T-helper 2 cell (primary cell): ENCODE data around the gene DEAF1.

Experiments
- DNase-seq, 5 experiments: peaks; one replicate each; pipeline versions ENCODE4 v3.0.0 to v3.0.0-alpha.2; 2012 to 2022

The DEAF1 gene

DNA sequence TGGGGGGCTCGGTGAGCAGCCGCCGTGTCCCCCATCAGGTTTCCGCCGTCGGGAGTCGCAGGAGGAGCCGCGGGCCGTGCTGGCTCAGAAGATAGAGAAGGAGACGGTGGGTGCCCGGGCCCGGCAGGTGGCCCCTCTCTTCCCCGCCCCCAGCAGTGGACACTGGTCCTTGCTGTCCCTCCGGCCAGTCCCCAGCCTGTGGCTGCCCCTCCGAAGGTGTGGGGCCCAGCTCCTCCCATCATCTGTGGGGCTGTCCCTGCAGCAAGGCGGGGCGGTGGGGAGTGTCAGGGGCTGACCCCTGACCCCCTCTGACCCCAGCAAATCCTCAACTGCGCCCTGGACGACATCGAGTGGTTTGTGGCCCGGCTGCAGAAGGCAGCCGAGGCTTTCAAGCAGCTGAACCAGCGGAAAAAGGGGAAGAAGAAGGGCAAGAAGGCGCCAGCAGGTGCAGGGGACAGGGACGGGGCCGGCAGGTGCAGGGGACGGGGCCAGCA lies 26.3 kb upstream of the DEAF1 start:
- DNase-seq, result no peak

- peak in 2 of 5 experiments; percentile 32 to 59 for DNase-seq
These were observed 25.7 kb upstream of the DEAF1 start for GRCh38 chr11:720642-721246.

- DNase-seq, result no peak
These were observed 25.1 kb upstream of the DEAF1 start for GRCh38 chr11:720017-720641.

- no peak for DNase-seq
These were observed 24.4 kb upstream of the DEAF1 start for GRCh38 chr11:719214-720016.

DNA sequence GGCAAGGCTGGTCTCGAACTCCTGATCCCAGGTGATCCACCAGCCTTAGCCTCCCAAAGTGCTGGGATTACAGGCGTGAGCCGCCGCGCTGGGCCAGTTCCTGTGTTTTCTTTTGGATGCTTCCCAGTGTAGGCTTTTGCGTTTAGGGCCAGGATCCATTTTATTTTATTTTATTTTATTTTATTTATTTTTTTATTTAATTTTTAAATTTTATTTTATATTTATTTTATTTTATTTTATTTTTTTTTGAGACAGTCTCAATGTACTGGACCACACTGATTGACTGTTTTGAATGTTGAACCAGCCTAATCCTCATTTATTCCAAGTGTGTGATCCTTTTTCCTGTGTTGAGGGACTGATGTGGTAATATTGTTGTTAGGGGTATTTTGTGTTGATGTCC lies 19.4 kb upstream of the DEAF1 start:
- no peak for DNase-seq

DNA sequence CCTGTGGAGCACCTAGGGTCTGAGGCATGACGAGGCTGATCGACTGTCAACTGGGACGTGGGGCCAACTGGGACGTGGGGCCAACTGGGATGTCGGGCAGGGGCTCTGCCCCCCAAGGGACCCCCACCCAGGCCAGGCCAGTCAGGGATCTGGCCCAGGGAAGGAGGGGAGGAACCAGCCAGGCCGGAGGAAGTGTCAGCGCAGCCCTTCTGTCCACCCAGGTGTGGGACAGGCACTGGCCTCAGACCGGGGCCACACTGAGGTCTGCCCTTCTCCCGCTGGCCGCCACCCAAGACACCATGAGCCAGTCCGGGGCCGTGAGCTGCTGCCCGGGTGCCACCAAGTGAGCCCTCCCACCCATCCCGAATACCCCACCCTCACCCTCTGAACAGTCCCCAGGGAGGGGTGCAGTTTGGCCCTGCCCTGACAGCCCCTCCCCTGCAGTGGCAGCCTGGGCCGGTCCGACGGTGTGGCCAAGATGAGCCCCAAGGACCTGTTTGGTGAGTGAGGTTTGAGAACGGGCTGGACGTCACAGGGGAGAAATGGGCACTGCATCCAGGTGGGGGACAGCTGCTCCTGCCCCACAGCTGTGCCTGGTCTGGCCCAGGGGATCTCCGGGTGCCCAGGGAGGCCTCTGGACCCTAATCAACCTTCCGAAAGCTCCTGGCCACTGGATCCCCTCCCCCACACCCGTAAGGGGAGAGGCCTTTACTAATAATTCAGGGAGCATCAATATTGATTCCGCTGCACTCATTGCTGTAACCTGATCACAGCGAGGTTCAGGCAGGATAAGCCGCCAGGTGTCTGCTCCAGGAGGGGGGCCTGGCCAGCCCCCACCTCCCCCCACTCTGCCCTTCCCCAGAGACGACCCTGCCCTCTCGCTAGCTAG lies 14.3 kb upstream of the DEAF1 start:
- DNase-seq, result no peak

GRCh38 chr11:708511-708910 lies 13.5 kb upstream of the DEAF1 start:
- DNase-seq, result no peak

GRCh38 chr11:707817-708420 lies 12.9 kb upstream of the DEAF1 start:
- no peak for DNase-seq

DNA sequence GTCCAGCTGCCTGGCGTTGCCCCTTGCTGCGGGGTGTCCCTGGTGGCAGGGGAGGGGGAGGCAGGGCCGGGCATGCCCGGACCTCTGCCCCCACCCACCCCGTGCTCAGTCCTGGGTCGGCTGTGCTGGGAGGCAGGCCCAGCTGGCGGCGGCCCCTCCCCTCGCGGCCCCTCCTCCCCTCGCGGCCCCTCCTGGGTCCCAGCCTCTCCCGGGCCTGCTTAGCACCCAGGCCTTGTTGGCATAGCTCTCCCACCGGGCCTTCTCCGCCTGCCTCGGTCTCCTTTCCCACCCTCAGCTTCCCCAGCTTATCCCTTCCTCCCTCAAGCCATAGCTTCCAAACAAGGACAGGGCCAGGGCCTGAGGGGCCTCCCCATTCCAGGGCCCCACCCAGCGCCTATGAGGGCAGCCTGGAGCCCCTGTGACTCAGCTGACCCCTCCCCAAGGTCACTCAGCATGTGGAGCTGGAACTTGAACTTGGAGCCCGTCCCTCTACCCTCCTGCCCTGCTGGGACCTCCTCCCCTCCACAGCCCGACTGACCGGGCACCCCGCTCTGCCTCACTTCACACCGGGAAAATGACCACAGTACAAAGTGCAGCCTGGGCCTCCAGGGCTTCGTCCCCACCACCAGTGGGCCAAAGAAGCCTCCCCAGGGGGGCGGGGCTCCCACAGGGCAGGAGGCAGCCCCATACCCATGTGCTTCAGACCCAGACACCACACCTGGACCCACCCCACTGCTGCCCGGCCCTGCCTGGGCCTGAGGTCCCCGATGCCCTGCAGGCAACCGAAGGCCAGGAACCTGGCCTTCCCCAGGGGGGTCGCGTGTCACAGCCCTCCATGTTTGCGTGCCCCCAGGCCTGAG lies 12.2 kb upstream of the DEAF1 start:
- no peak for DNase-seq

DNA sequence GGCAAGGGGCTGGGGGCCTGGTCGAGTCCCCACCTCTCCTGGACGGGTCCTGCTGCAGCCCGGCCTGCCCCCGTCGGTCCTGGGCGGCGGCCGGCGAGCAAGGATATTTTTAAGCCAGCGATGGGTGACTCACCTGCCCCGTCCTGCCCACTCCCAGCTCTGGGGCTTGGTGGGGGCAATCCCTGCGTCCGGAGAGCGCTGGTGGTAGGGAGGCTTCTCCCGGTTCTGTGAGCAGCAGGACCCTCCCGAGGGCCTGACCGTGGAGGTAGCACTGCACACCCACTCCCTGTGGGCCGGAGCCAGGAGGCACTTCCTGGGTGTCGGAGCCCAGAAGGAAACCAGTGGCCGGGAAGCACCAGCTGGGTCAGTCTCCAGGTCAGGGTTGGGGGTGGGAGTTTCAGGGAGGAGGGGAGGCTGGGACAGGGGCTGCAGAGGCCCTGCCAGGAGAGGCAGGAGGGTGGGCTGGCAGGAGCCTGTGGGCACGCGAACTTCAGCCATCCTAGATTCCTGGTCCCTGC lies 11.5 kb upstream of the DEAF1 start:
- no peak for DNase-seq

- no peak for DNase-seq
These were observed 10.8 kb upstream of the DEAF1 start, which contains the start of gene EPS8L2 for GRCh38 chr11:705646-706438. Gene EPS8L2 (plus strand): TSS chr11:706231. CDS start chr11:709408, 3,177 bp downstream.

DNA sequence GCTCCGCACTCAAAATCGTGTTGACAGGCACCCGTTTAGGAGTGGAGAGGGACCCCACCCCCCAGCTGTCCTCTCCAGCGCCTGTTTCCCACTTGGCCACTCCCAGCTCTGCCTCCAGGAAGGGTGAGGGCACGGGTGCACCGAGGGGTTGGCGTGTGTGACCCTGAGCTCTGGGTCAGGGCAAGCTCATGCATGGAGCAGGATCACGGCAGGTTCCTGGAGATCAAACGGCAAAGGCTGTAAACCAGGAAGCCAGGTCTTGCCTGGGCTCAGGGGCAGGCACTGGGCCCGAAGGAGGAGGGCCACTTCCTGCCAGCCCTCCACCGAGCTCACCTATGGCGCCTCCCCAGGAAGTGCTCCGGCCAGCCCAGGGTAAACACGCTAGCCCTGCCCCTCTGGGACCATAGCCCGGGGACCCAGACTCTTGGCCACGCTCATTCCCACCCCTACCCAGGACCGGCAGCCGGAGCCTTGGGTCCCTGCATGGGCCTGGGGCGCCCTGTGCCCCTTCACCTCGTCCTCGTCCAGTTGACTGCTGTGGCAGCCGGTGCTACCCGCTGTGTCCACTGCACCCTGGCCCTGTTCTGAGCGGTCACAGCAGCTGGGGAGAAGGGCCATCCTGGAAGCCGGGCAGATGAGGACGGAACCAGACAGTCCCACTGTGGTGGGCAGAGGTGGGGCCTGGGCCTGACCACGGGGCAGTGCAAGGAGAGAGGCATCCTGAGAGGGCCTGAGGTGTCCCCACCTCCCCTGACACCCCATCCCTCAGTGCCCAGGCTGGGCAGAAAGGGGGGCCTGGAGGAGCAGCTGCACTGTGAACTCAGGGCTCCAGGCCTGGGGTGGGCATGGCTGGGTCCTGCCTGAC lies 10.0 kb upstream of the DEAF1 start:
- DNase-seq, result no peak

DNA sequence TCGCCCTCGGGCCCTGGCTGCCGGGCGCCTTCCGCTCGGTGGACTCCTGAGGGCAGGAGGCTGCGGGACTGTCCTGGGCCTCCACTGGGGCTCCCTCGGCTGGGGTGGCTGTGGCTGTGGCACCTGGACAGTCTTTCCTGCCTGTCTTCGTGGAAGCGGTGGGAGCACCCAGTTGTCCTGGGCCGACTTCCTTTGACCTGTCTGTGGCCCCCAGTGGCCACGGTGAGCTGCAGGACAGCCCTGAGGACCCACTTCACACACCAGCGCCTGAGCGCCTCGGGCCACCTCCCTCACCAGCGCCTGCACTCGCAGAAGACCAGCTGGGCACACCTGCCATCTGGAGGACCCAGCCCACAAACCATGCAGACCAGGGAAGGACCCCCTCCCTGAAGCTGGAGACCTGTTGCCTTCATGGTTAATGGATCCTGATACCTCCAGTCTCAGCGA lies 9.2 kb upstream of the DEAF1 start:
- no peak for DNase-seq

- DNase-seq, result no peak
These were observed 8.5 kb upstream of the DEAF1 start for GRCh38 chr11:703506-703905.

GRCh38 chr11:702462-703461 lies 7.7 kb upstream of the DEAF1 start:
- no peak for DNase-seq

GRCh38 chr11:701741-702461 lies 6.9 kb upstream of the DEAF1 start:
- no peak for DNase-seq

GRCh38 chr11:699753-700152 lies 4.7 kb upstream of the DEAF1 start:
- no peak for DNase-seq
